Astrocyte of the spinal cord (primary cell): ENCODE results near the gene RCSD1.

ENCODE experiments used
- DNase-seq: peaks from one replicate; pipeline ENCODE4 v3.0.0; 2011; ENCODE audit warnings: low read depth, low spot score
- H3K4me3 ChIP-seq: 2 replicates; pipeline ENCODE4 v1.5.1; 2011; ENCODE audit warnings: low read depth, mild to moderate bottlenecking, low read length, moderate library complexity
- CTCF ChIP-seq: IDR thresholded peaks from 2 replicates; pipeline ENCODE4 v1.5.1; 2012; ENCODE audit warnings: low read depth, mild to moderate bottlenecking, low read length, inconsistent platforms
- in situ Hi-C: cut with HindIII; loops from 2 replicates; pipeline ENCODE4 v1.10.0; 2017; ENCODE audit warnings: low sequenced_read_pairs

The RCSD1 gene

GRCh38 chr1:167654975-167655575 lies 25.0 kb downstream of the RCSD1 start:
- TF ChIP-seq CTCF: no peak
- H3K4me3 ChIP-seq: no peak overlapping the region
- in situ Hi-C loops: no loop called here
- DNase-seq: no peak

GRCh38 chr1:167656657-167657056 lies 26.6 kb downstream of the RCSD1 start:
- in situ Hi-C loops: no loop called here
- no peak for DNase-seq
- TF ChIP-seq CTCF: no peak
- no peak overlapping the region for H3K4me3 ChIP-seq

GRCh38 chr1:167658574-167659328 lies 28.7 kb downstream of the RCSD1 start:
- H3K4me3 ChIP-seq: no peak overlapping the region
- no peak for TF ChIP-seq CTCF
- no peak for DNase-seq
- in situ Hi-C loops: no loop called here

GRCh38 chr1:167659450-167659849 lies 29.4 kb downstream of the RCSD1 start:
- TF ChIP-seq CTCF: no peak
- H3K4me3 ChIP-seq: no peak overlapping the region
- in situ Hi-C loops: no loop called here
- DNase-seq: no peak

GRCh38 chr1:167659881-167660280 lies 29.8 kb downstream of the RCSD1 start:
- in situ Hi-C loops: no loop called here
- TF ChIP-seq CTCF: no peak
- no peak for DNase-seq
- no peak overlapping the region for H3K4me3 ChIP-seq

GRCh38 chr1:167661527-167662426 lies 31.7 kb downstream of the RCSD1 start:
- no peak overlapping the region for H3K4me3 ChIP-seq
- in situ Hi-C loops: no loop called here
- no peak for TF ChIP-seq CTCF
- peak; percentile 65 for DNase-seq
